T-cell (primary cell): Measurements from ENCODE around the gene ENPP3. TPM values are rescaled to one million over a fixed set of nuclear protein-coding genes. Genes with fewer than 3 reads are reported as not detected.

Source experiments
- ATAC-seq, 4 experiments: fragments of 200-7000 bp in 3 of 4; fragments of 150-1000 bp in 1 of 4; cut with Tn5 transposase; replicated peaks in 1 of 4; 1 replicate in 3 of 4; 2 replicates in 1 of 4; pipeline ENCODE4 v1.10.0; 2021; ENCODE audit warnings: moderate library complexity in 3 of 4, mild to moderate bottlenecking in 2 of 4, moderate number of reproducible peaks in 1 of 4
- CTCF ChIA-PET, 2 donors: fragments of 300-600 bp; sonication (Branson Sonifier 250); formaldehyde crosslinking; loops; one replicate each; lab custom pipeline; 2022; ENCODE audit warnings: antibody characterized with exemption in 2 of 2; lab: Charles Lee
- POLR2A ChIA-PET, 2 donors: fragments of 300-600 bp; sonication (Branson Sonifier 250); formaldehyde crosslinking; loops; one replicate each; lab custom pipeline; 2022; ENCODE audit warnings: antibody characterized with exemption in 2 of 2; lab: Charles Lee
- DNase-seq, 35 experiments: peaks; one replicate each; pipeline versions ENCODE4 v3.0.0 to v3.0.0-alpha.2; 2013 to 2023
- H3K27ac ChIP-seq: one replicate; pipeline ENCODE4 v1.5.1; 2013; ENCODE audit warnings: low read length
- H3K27me3 ChIP-seq, 2 experiments: replicated peaks in 1 of 2; 1 replicate in 1 of 2; 2 replicates in 1 of 2; pipeline versions ENCODE4 v1.6.1 to v1.7.0; 2013; ENCODE audit warnings: low read length in 1 of 2, mixed read lengths in 1 of 2; ENCODE audit not compliant: control insufficient read depth in 2 of 2, insufficient read depth in 2 of 2; ENCODE audit errors: extremely low read depth in 1 of 2
- H3K36me3 ChIP-seq, 2 donors: 1 replicate in 1 of 2; 2 replicates in 1 of 2; pipeline versions ENCODE4 v1.6.1 to v1.7.0; 2013; ENCODE audit warnings: low read length in 1 of 2; ENCODE audit not compliant: control insufficient read depth in 2 of 2, insufficient read depth in 1 of 2; ENCODE audit errors: extremely low read depth in 1 of 2
- H3K4me1 ChIP-seq, 2 experiments: 1 replicate in 1 of 2; 2 replicates in 1 of 2; pipeline versions ENCODE4 v1.6.1 to v1.7.0; 2013; ENCODE audit warnings: low read length in 2 of 2, mixed read lengths in 1 of 2; ENCODE audit not compliant: insufficient read depth in 2 of 2, control insufficient read depth in 1 of 2; ENCODE audit errors: extremely low read depth in 1 of 2
- H3K4me3 ChIP-seq, 2 donors: 1 replicate in 1 of 2; 2 replicates in 1 of 2; pipeline versions ENCODE4 v1.5.1 to v1.7.0; 2013; ENCODE audit warnings: mild to moderate bottlenecking in 2 of 2, low read length in 1 of 2, moderate library complexity in 1 of 2; ENCODE audit not compliant: control insufficient read depth in 1 of 2; ENCODE audit errors: extremely low read depth in 1 of 2
- H3K9me3 ChIP-seq: 2 replicates; pipeline ENCODE4 v1.7.0; 2013
- H3K27ac Mint-ChIP-seq, 2 donors: one replicate each; pipeline ENCODE4 v1.8.0; 2020 to 2021; ENCODE audit warnings: mild to moderate bottlenecking in 2 of 2, mixed read lengths in 2 of 2
- H3K27me3 Mint-ChIP-seq, 2 donors: one replicate each; pipeline ENCODE4 v1.8.0; 2021 to 2022; ENCODE audit warnings: mixed read lengths in 2 of 2
- H3K36me3 Mint-ChIP-seq: one replicate; pipeline ENCODE4 v1.8.0; 2021; ENCODE audit warnings: mixed read lengths
- H3K4me1 Mint-ChIP-seq, 3 donors: one replicate each; pipeline ENCODE4 v1.8.0; 2020 to 2022; ENCODE audit warnings: mixed read lengths in 3 of 3, mild to moderate bottlenecking in 1 of 3
- H3K4me3 Mint-ChIP-seq, 3 donors: one replicate each; pipeline ENCODE4 v1.8.0; 2020 to 2022; ENCODE audit warnings: mild to moderate bottlenecking in 3 of 3, mixed read lengths in 3 of 3, moderate library complexity in 3 of 3
- H3K9me3 Mint-ChIP-seq, 3 donors: one replicate each; pipeline ENCODE4 v1.8.0; 2020 to 2022; ENCODE audit warnings: mixed read lengths in 3 of 3
- WGBS: methylation state at CpG from one replicate; pipeline ENCODE4 v1.1.5; 2013; ENCODE audit warnings: missing lambda C conversion rate; ENCODE audit not compliant: insufficient coverage; 5-methylcytosine and 5-hydroxymethylcytosine counted together
- total RNA-seq, 35 experiments: library from RNA in 6 of 35; stranded (reverse) in 6 of 35; fragments of 120-200 nt in 1 of 35; gene quantifications; one replicate each; pipeline versions ENCODE4 v1.2.1 to v1.2.4 and lab custom pipeline; 2013 to 2026

Gene ENPP3
- total RNA-seq, 5 donors from 2014 or later (not counting 1 experiment from before 2014, with no cell fraction given): 0.30 to 0.68 (median 0.53) TPM

GRCh38 chr6:131600716-131601115 lies 36.4 kb upstream of the ENPP3 start:
- H3K36me3 Mint-ChIP-seq: peaks cover 61% of the 10 kb centered on the region
- no peak for DNase-seq
- CTCF ChIA-PET: interaction anchor here in 1 of 2 donors (1.3 kb wide), 1 partner anchor 715 kb away, joined by 5 read pairs; no protein-coding TSS in a partner anchor
- no peak overlapping the region for H3K27ac ChIP-seq
- POLR2A ChIA-PET: no interaction called here
- no peak overlapping the region for H3K4me3 ChIP-seq
- no peaks in the 10 kb centered on the region for H3K9me3 Mint-ChIP-seq
- H3K4me1 ChIP-seq: no peaks in the 10 kb centered on the region
- no peak overlapping the region for H3K27ac Mint-ChIP-seq
- no peaks in the 10 kb centered on the region for H3K27me3 ChIP-seq
- WGBS: 100% methylated on average over 1 of the region's 4 CpGs
- H3K4me1 Mint-ChIP-seq: peaks cover 0 to 4% (median 0%) of the 10 kb centered on the region in 3 donors
- H3K4me3 Mint-ChIP-seq: no peak overlapping the region
- peaks cover 4 to 84% of the 10 kb centered on the region in 2 donors for H3K36me3 ChIP-seq
- no peaks in the 10 kb centered on the region for H3K9me3 ChIP-seq
- no peak for ATAC-seq
- no peaks in the 10 kb centered on the region for H3K27me3 Mint-ChIP-seq

DNA sequence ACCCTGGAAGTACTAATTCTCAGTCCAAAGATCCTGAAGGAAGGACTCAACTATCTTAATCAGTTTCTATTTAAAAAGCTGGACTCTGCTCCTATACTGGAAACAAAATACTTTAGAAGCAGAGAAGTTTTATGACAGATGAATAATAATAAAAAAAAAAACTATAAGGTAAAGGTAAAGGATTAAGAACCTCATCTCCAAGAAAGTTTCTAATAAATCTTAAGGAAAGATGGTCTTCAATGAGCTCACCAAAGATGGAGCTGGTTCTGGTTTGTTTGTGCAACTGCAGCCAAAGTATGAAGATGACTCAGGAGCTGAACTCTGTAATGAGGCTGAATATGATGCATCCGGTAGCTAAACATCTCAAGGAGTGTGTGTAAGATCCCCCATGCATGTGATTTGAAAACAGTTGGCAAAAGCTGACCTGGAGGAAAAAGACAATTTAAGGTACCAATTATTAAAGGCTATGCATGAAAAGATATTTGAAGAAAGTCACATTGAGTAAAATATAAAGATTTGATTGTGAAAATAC lies 34.3 kb upstream of the ENPP3 start:
- peaks cover 6 to 88% of the 10 kb centered on the region in 2 donors for H3K36me3 ChIP-seq
- no peak for ATAC-seq
- Mint-ChIP-seq H3K27me3 (no peaks in the 10 kb centered on the region), H3K4me3 (no peak overlapping the region), H3K9me3 (no peaks in the 10 kb centered on the region), H3K36me3 (peaks cover 61% of the 10 kb centered on the region), H3K27ac (no peak overlapping the region), H3K4me1 (peaks cover 0 to 2% (median 0%) of the 10 kb centered on the region in 3 donors)
- H3K9me3 ChIP-seq: no peaks in the 10 kb centered on the region
- H3K4me3 ChIP-seq: no peak overlapping the region
- H3K27ac ChIP-seq: no peak overlapping the region
- no peak for DNase-seq
- no peaks in the 10 kb centered on the region for H3K4me1 ChIP-seq
- POLR2A ChIA-PET: no interaction called here
- 100% methylated on average over 1 of the region's 1 CpG for WGBS
- no peaks in the 10 kb centered on the region for H3K27me3 ChIP-seq
- CTCF ChIA-PET: interaction anchor here (1.3 kb wide), 2 partner anchors 11 to 25 kb away, joined by 3 to 4 read pairs; partner anchors contain the start of gene MED23 (in 1 of the 2)

DNA sequence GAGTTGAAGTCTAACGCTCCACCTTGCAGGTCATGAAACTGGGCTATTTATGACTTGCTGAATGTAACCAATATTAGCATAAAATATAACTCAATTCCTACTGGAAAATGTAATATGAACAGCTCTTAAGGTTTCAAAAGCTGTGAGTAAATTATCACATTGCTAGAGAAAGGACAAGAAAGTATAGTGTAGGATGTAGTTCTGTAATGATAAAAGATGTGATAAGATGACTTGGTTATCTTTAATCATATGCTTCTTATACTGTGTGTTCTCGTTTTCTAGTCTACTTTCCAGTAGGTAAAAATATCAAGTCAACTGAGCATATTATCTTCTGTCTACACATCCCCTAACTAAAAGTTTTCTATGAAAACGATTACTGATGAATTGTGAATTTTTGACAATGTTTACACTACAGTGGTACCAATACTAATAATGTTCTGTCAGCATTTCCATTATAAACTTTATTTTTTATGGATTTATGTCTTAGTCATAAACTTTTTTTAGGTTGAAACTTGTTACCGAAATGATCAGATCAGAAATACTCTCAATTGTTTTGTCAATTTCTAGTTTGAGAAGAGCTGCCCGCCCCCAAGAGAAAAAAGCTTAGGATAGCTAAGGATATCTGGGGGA lies 23.7 kb upstream of the ENPP3 start:
- Mint-ChIP-seq H3K4me3 (no peak overlapping the region), H3K27ac (no peak overlapping the region), H3K36me3 (peaks cover 43% of the 10 kb centered on the region), H3K9me3 (no peaks in the 10 kb centered on the region), H3K4me1 (peaks cover 6 to 12% (median 7%) of the 10 kb centered on the region in 3 donors), H3K27me3 (no peaks in the 10 kb centered on the region)
- ATAC-seq: no peak
- POLR2A ChIA-PET: interaction anchor here in 1 of 2 donors (1.6 kb wide), 1 partner anchor 14 kb away, joined by 3 read pairs; no protein-coding TSS in a partner anchor
- DNase-seq: no peak
- H3K27ac ChIP-seq: no peak overlapping the region
- H3K36me3 ChIP-seq: peaks cover 0 to 84% of the 10 kb centered on the region in 2 donors
- no peaks in the 10 kb centered on the region for H3K27me3 ChIP-seq
- WGBS: no CpG with 5 or more reads among the region's 5 CpGs
- H3K4me1 ChIP-seq: no peaks in the 10 kb centered on the region
- CTCF ChIA-PET: interaction anchor here in 1 of 2 donors (0.5 to 4.3 kb wide), 2 partner anchors 15 to 1571 kb away, joined by 3 to 17 read pairs; partner anchors contain the start of gene MED23
- H3K9me3 ChIP-seq: no peaks in the 10 kb centered on the region
- no peak overlapping the region for H3K4me3 ChIP-seq

DNA sequence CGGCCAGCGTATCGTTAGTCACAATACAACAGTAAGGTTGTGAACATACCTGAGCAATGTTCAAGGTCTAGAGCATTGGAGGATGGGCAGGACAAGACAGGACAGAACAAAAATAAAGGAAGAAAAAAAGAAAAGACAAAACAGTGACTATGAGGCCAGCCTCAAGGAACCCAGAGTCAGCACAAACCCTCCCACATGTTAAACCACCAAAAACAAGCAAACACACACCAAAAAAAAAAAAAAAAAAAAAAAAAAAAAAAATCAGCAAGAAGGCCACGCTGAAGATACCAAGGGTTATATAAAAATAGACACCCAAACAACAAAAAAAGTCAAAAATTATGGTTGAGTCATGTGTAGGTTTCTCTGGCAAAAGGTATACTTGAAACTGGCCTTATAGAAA lies 21.8 kb upstream of the ENPP3 start:
- no peaks in the 10 kb centered on the region for H3K9me3 Mint-ChIP-seq
- DNase-seq (no peak), ATAC-seq (no peak)
- H3K36me3 Mint-ChIP-seq: peaks cover 42% of the 10 kb centered on the region
- no CpG with 5 or more reads among the region's 4 CpGs for WGBS
- POLR2A ChIA-PET: no interaction called here
- peaks cover 6 to 11% (median 7%) of the 10 kb centered on the region in 3 donors for H3K4me1 Mint-ChIP-seq
- Histone ChIP-seq H3K4me3 (no peak overlapping the region), H3K36me3 (peaks cover 0 to 83% of the 10 kb centered on the region in 2 donors), H3K9me3 (no peaks in the 10 kb centered on the region), H3K27ac (no peak overlapping the region), H3K27me3 (no peaks in the 10 kb centered on the region), H3K4me1 (no peaks in the 10 kb centered on the region)
- H3K27ac Mint-ChIP-seq: no peak overlapping the region
- no peak overlapping the region for H3K4me3 Mint-ChIP-seq
- no peaks in the 10 kb centered on the region for H3K27me3 Mint-ChIP-seq
- CTCF ChIA-PET: no interaction called here

DNA sequence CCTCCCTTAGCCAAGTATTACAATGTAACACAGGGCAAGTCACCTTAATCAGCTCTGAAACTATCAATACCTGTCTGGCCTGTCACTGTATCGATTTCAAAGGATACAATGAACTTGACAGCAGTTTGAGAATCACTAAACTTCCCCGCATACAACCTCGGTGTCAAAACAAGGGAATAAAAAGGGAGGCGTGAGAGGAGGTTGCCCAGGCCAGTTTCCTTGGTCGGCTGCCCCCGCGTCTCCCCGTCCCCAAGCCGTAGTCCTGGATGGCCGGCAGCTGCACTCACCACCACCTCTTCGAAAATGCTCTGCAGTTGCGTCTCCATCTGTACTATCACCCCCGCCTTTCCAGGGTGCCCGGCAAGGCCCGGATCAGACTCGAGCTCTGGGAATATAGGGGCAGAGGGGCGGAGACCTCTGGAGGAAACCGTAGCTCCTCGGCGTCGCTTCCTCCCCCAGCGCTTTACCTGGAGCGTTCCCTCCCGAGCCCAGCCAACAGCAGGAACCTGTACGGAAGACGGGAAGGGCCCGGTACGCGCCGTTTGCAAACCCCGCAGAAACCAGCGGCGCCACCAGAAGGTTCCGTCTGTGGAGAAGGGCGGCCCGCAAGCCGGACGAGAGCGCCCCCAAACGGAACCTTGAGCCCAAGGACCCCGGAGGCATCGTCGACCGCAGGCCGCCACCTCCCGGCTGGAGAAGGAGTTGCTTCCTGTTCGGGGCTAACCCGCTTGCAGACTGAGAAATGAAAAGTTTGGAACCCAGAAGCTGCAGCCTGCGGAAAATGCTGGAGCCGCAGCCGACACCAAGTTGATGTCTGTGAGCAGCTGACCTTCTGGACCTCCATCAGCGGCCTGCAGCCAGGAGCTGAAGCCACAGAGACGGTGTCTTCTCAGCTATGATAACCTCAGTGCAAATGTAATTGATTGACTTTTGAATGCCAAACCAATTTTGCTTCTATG lies 9.1 kb upstream of the ENPP3 start, which contains the start of gene MED23:
Gene MED23 (minus strand): TSS at position 519 of the 959 bp plus-strand sequence. CDS start 193 bp downstream, at position 326.
- no peaks in the 10 kb centered on the region for H3K27me3 Mint-ChIP-seq
- POLR2A ChIA-PET: interaction anchor here (0.5 to 1.2 kb wide), 10 partner anchors 9 to 1527 kb away, joined by 3 to 9 read pairs (median 4); no protein-coding TSS in a partner anchor
- peak within 1 kb of the TSS; percentile 95 to 96 for H3K27ac Mint-ChIP-seq
- Histone ChIP-seq H3K27ac (peak within 1 kb of the TSS; percentile 58), H3K9me3 (no peaks in the 10 kb centered on the region), H3K36me3 (peaks cover 0 to 26% of the 10 kb centered on the region in 2 donors), H3K4me1 (peaks cover 6 to 15% of the 10 kb centered on the region in 2 experiments), H3K27me3 (no peaks in the 10 kb centered on the region), H3K4me3 (peak within 1 kb of the TSS; percentile 84 to 92)
- WGBS: under 1% methylated on average over 40 of the region's 53 CpGs
- CTCF ChIA-PET: interaction anchor here (0.5 to 2.7 kb wide), 35 partner anchors 9 to 1228 kb away, joined by 3 to 19 read pairs (median 4); partner anchors contain the start of gene ENPP3 (in 1 of the 2)
- no peaks in the 10 kb centered on the region for H3K9me3 Mint-ChIP-seq
- H3K4me3 Mint-ChIP-seq: peak within 1 kb of the TSS; percentile 94 to 99 (median 98)
- ATAC-seq (peak; percentile 93 to 98 (median 96)), DNase-seq (peak; percentile 81 to 98 (median 91))
- peaks cover 12% of the 10 kb centered on the region for H3K36me3 Mint-ChIP-seq
- H3K4me1 Mint-ChIP-seq: peaks cover 38 to 44% (median 39%) of the 10 kb centered on the region in 3 donors
